Measurements from ENCODE around the gene CACNG6.

CACNG6 gene

GRCh38 chr19:53980539-53981375 is 10.7 kb upstream of the CACNG6 start:
- no peak for TF ChIP-seq CTCF (IDR thresholded peaks at IDR 0.05; ENCODE audit: low read depth, low read length, missing control alignments)
- DNase-seq (ENCODE audit: extremely low read depth, low read depth), result no peak
- H3K4me3 ChIP-seq (replicated peaks; ENCODE audit: low read depth, low read length), result peak overlapping the region; percentile 8; the same call in 1 of the 2 replicates

GRCh38 chr19:53981376-53981951 is 10.0 kb upstream of the CACNG6 start:
- DNase-seq (ENCODE audit: extremely low read depth, low read depth), result no peak
- H3K4me3 ChIP-seq (replicated peaks; ENCODE audit: low read depth, low read length), result no peak overlapping the region
- no peak for TF ChIP-seq CTCF (IDR thresholded peaks at IDR 0.05; ENCODE audit: low read depth, low read length, missing control alignments)

- TF ChIP-seq CTCF (IDR thresholded peaks at IDR 0.05; ENCODE audit: low read depth, low read length, missing control alignments), result no peak
- H3K4me3 ChIP-seq (replicated peaks; ENCODE audit: low read depth, low read length), result no peak overlapping the region
- no peak for DNase-seq (ENCODE audit: extremely low read depth, low read depth)
Measured at GRCh38 chr19:53982001-53982451, 9.4 kb upstream of the CACNG6 start.

GRCh38 chr19:53982611-53983010 is 8.8 kb upstream of the CACNG6 start:
- TF ChIP-seq CTCF (IDR thresholded peaks at IDR 0.05; ENCODE audit: low read depth, low read length, missing control alignments), result no peak
- DNase-seq (ENCODE audit: extremely low read depth, low read depth), result no peak

GRCh38 chr19:53983457-53984289 is 7.8 kb upstream of the CACNG6 start:
- DNase-seq (ENCODE audit: extremely low read depth, low read depth), result no peak
- no peak for TF ChIP-seq CTCF (IDR thresholded peaks at IDR 0.05; ENCODE audit: low read depth, low read length, missing control alignments)
- no peak overlapping the region for H3K4me3 ChIP-seq (replicated peaks; ENCODE audit: low read depth, low read length)

More at GRCh38 chr19:53982611-53983010, 8.8 kb upstream of the CACNG6 start:
- H3K4me3 ChIP-seq (replicated peaks; ENCODE audit: low read depth, low read length), result no peak overlapping the region

- no peak for DNase-seq (ENCODE audit: extremely low read depth, low read depth)
- no peak for TF ChIP-seq CTCF (IDR thresholded peaks at IDR 0.05; ENCODE audit: low read depth, low read length, missing control alignments)
- no peak overlapping the region for H3K4me3 ChIP-seq (replicated peaks; ENCODE audit: low read depth, low read length)
Measured at GRCh38 chr19:53985863-53986262, 5.6 kb upstream of the CACNG6 start.

Data from HFF-Myc (cell line).